ENCODE measurements around the gene WDR27. TPM values are rescaled to one million over a fixed set of nuclear protein-coding genes. Genes with fewer than 3 reads are reported as not detected.

Gene WDR27
- total and polyA plus RNA-seq, 2 donors from 2014 or later, result 12.3 to 45.0 TPM

DNA sequence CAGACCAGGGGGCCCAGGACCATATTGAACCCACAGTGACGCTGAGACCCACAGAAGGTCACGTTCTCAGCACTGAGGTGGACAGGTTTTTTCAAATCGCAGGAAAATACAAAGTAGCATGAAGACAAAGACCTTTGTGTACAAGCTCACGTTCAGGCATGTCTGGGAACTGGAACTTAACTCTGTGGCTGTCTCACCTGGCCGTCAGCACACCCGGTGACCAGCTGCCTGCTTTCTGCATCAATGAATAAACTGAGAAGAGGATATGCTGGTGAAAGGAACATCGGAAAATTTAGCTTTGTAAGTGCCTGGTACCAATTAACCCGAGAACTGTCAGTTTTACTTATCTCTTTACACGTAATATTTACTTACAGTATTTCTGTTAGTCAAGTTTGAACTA is 36.5 kb downstream of the WDR27 start:
- H3K36me3 ChIP-seq (ENCODE audit: control insufficient read depth in 2 of 3, insufficient read depth in 3 of 3, low read length in 3 of 3), result peaks cover 10 to 22% (median 22%) of the 10 kb centered on the region in 3 donors
- no peaks in the 10 kb centered on the region for H3K9me3 ChIP-seq (ENCODE audit: control insufficient read depth in 2 of 3, insufficient read depth in 1 of 3, low read length in 3 of 3)
- no peaks in the 10 kb centered on the region for H3K4me1 ChIP-seq (ENCODE audit: control insufficient read depth in 2 of 3, insufficient read depth in 2 of 3, low read depth in 1 of 3, low read length in 3 of 3)
- no peak for DNase-seq
- intact Hi-C loops (cut with DNase I), result no loop called here
- H3K4me3 ChIP-seq (ENCODE audit: low read length in 3 of 3), result no peak overlapping the region
- H3K27ac ChIP-seq (ENCODE audit: low read depth in 2 of 2, low read length in 2 of 2), result no peak overlapping the region
- H3K27me3 ChIP-seq (ENCODE audit: control insufficient read depth, insufficient read depth, low read length), result no peaks in the 10 kb centered on the region
- FAIRE-seq, result no peak
- TF ChIP-seq, protein P1, sequence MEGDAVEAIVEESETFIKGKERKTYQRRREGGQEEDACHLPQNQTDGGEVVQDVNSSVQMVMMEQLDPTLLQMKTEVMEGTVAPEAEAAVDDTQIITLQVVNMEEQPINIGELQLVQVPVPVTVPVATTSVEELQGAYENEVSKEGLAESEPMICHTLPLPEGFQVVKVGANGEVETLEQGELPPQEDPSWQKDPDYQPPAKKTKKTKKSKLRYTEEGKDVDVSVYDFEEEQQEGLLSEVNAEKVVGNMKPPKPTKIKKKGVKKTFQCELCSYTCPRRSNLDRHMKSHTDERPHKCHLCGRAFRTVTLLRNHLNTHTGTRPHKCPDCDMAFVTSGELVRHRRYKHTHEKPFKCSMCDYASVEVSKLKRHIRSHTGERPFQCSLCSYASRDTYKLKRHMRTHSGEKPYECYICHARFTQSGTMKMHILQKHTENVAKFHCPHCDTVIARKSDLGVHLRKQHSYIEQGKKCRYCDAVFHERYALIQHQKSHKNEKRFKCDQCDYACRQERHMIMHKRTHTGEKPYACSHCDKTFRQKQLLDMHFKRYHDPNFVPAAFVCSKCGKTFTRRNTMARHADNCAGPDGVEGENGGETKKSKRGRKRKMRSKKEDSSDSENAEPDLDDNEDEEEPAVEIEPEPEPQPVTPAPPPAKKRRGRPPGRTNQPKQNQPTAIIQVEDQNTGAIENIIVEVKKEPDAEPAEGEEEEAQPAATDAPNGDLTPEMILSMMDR (IDR thresholded peaks at IDR 0.05; ENCODE audit: borderline replicate concordance, extremely low read depth, insufficient read depth), result no peak
- no peak overlapping the region for H3K9ac ChIP-seq (ENCODE audit: low read length in 3 of 3)

DNA sequence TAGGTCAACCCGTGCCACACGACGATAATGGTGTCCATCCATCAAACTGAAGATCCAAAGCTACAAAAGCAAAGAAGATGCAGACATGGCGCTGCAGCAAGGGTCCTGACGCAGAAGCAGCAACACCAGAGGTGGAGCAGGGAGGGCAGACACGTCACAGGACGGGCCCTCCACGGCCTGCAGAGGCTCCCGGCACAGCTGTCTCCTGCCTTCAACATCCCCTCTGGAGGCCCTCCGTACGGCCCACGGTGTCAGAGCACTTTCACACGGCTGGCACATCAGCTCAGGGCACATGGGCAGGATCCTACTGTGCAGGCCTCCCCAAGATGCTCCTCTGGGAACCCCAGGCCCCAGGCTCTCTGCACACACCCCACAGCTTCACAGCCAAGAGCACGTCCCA is 37.6 kb downstream of the WDR27 start:
- TF ChIP-seq, protein P1 (IDR thresholded peaks at IDR 0.05; ENCODE audit: borderline replicate concordance, extremely low read depth, insufficient read depth), result no peak
- no peak for DNase-seq
- no peaks in the 10 kb centered on the region for H3K4me1 ChIP-seq (ENCODE audit: control insufficient read depth in 2 of 3, insufficient read depth in 2 of 3, low read depth in 1 of 3, low read length in 3 of 3)
- H3K9me3 ChIP-seq (ENCODE audit: control insufficient read depth in 2 of 3, insufficient read depth in 1 of 3, low read length in 3 of 3), result no peaks in the 10 kb centered on the region
- peaks cover 10 to 23% (median 21%) of the 10 kb centered on the region in 3 donors for H3K36me3 ChIP-seq (ENCODE audit: control insufficient read depth in 2 of 3, insufficient read depth in 3 of 3, low read length in 3 of 3)
- no peak overlapping the region for H3K9ac ChIP-seq (ENCODE audit: low read length in 3 of 3)
- H3K27me3 ChIP-seq (ENCODE audit: control insufficient read depth, insufficient read depth, low read length), result no peaks in the 10 kb centered on the region
- H3K4me3 ChIP-seq (ENCODE audit: low read length in 3 of 3), result no peak overlapping the region
- intact Hi-C loops (cut with DNase I), result no loop called here
- H3K27ac ChIP-seq (ENCODE audit: low read depth in 2 of 2, low read length in 2 of 2), result no peak overlapping the region
- no peak for FAIRE-seq

DNA sequence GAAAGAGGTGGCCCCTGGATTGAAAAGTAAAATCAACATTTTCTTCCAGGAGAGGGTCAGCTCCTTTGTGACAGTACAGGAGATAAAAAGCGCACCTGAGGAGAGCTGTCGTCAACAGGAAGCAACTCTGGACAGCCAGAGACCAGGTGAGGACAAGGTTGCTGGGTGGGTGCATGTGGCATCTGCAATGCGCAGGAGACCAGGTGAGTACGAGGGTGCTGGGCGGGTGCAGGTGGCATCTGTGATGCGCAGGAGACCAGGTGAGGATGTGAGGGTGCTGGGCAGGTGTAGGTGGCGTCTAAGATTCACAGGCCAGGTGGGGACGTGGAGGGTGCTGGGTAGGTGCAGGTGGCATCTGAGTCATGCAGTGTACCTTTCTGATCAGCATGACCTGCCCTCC is 38.4 kb downstream of the WDR27 start:
- FAIRE-seq, result no peak
- H3K9ac ChIP-seq (ENCODE audit: low read length in 3 of 3), result no peak overlapping the region
- DNase-seq, result no peak
- no peaks in the 10 kb centered on the region for H3K27me3 ChIP-seq (ENCODE audit: control insufficient read depth, insufficient read depth, low read length)
- TF ChIP-seq, protein P1 (IDR thresholded peaks at IDR 0.05; ENCODE audit: borderline replicate concordance, extremely low read depth, insufficient read depth), result no peak
- no peaks in the 10 kb centered on the region for H3K9me3 ChIP-seq (ENCODE audit: control insufficient read depth in 2 of 3, insufficient read depth in 1 of 3, low read length in 3 of 3)
- H3K27ac ChIP-seq (ENCODE audit: low read depth in 2 of 2, low read length in 2 of 2), result no peak overlapping the region
- H3K4me3 ChIP-seq (ENCODE audit: low read length in 3 of 3), result no peak overlapping the region
- peaks cover 10 to 26% (median 19%) of the 10 kb centered on the region in 3 donors for H3K36me3 ChIP-seq (ENCODE audit: control insufficient read depth in 2 of 3, insufficient read depth in 3 of 3, low read length in 3 of 3)
- no peaks in the 10 kb centered on the region for H3K4me1 ChIP-seq (ENCODE audit: control insufficient read depth in 2 of 3, insufficient read depth in 2 of 3, low read depth in 1 of 3, low read length in 3 of 3)
- intact Hi-C loops (cut with DNase I), result no loop called here

DNA sequence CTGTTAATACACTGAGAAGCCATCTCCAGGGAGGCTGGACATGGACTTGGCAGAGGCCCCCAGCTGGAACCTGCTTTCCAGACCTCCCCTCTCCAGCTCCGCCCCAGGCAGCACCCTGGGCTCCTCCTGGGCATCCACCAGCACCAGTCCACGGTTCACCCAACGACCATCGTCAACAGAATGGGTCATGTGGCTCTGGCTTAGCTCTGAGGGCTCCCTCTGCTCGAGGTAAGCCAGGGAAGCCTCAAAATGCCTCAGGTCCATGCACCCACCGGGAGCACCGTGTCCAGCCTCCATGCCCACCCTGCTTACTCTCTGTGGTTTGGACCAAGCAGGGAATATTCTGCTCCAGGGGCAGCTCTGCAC is 40.5 kb downstream of the WDR27 start:
- no peak overlapping the region for H3K9ac ChIP-seq (ENCODE audit: low read length in 3 of 3)
- H3K27me3 ChIP-seq (ENCODE audit: control insufficient read depth, insufficient read depth, low read length), result no peaks in the 10 kb centered on the region
- H3K4me3 ChIP-seq (ENCODE audit: low read length in 3 of 3), result no peak overlapping the region
- peaks cover 10 to 18% (median 18%) of the 10 kb centered on the region in 3 donors for H3K36me3 ChIP-seq (ENCODE audit: control insufficient read depth in 2 of 3, insufficient read depth in 3 of 3, low read length in 3 of 3)
- no peak overlapping the region for H3K27ac ChIP-seq (ENCODE audit: low read depth in 2 of 2, low read length in 2 of 2)
- no peaks in the 10 kb centered on the region for H3K4me1 ChIP-seq (ENCODE audit: control insufficient read depth in 2 of 3, insufficient read depth in 2 of 3, low read depth in 1 of 3, low read length in 3 of 3)
- H3K9me3 ChIP-seq (ENCODE audit: control insufficient read depth in 2 of 3, insufficient read depth in 1 of 3, low read length in 3 of 3), result no peaks in the 10 kb centered on the region
- TF ChIP-seq, protein P1 (IDR thresholded peaks at IDR 0.05; ENCODE audit: borderline replicate concordance, extremely low read depth, insufficient read depth), result no peak
- intact Hi-C loops (cut with DNase I), result no loop called here
- no peak for DNase-seq
- FAIRE-seq, result no peak

All from kidney (tissue), 14 donors.